Measurements from ENCODE around the gene A2ML1. TPM values are rescaled to one million over a fixed set of nuclear protein-coding genes. Genes with fewer than 3 reads are reported as not detected.

Gene A2ML1
- total and polyA plus RNA-seq, 2 donors (not counting 3 experiments of a cell fraction or from before 2014, with no cell fraction given): not detected

DNA sequence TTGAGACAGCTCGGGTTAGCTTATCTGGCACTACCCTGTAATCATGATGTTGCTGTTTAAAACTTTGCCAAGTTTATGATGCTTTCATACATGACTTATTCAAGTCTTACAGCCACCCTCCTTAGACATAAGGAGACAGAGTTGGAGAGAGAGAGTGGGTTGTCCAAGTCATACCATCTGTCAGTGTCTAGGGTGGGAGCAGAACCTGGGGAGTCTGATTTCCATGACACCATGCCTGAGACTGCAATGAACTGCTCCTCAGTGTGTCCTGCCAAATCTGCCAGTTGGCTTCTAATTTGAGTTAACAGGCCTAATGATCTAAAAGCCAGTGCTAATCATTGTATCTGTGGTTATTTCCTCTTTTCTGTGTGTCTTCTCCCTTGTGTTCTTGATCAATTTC lies 48.2 kb downstream of the A2ML1 start:
- no peaks in the 10 kb centered on the region for H3K9me1 ChIP-seq (replicated peaks; ENCODE audit: control insufficient read depth, extremely low read depth, insufficient read depth, low read length)
- no TSS peak for BruUV-seq (replicated peaks)
- dilution Hi-C loops (cut with MboI; ENCODE audit: extremely low pct_ligation_motif_present, low sequenced_read_pairs) (no loop called here), intact Hi-C loops (cut with micrococcal nuclease) (no loop called here)
- CTCF ChIA-PET: interaction anchor here (3.3 kb wide), 1 partner anchor 20 kb away, joined by 13 read pairs; no protein-coding TSS in a partner anchor
- DNase-seq (ENCODE audit: low read depth, low spot score) (no peak), FAIRE-seq (no peak)
- H3K36me3 ChIP-seq (ENCODE audit: control insufficient read depth in 2 of 2, extremely low read depth in 1 of 2, insufficient read depth in 2 of 2, low read length in 2 of 2): no peaks in the 10 kb centered on the region
- H4K20me1 ChIP-seq (replicated peaks; ENCODE audit: control insufficient read depth, extremely low read depth, insufficient read depth, low read length): no peaks in the 10 kb centered on the region
- no peak overlapping the region for H3K4me3 ChIP-seq (replicated peaks in 1 of 3; ENCODE audit: insufficient read depth in 1 of 3, low read depth in 1 of 3, low read length in 3 of 3)
- H3K27me3 ChIP-seq (ENCODE audit: control insufficient read depth in 2 of 2, insufficient read depth in 2 of 2, low read length in 2 of 2): no peaks in the 10 kb centered on the region
- H3K9me3 ChIP-seq (replicated peaks; ENCODE audit: control insufficient read depth, insufficient read depth, low read length): no peaks in the 10 kb centered on the region
- no peak overlapping the region for H3K4me2 ChIP-seq (ENCODE audit: insufficient read depth, low read length)
- no peak overlapping the region for H3K9ac ChIP-seq (replicated peaks; ENCODE audit: extremely low read depth, insufficient read depth, low read length)
- H2AFZ ChIP-seq (ENCODE audit: low read depth, low read length): no peak overlapping the region
- no peaks in the 10 kb centered on the region for H3K4me1 ChIP-seq (ENCODE audit: control insufficient read depth, extremely low read depth, insufficient read depth, low read length)
- POLR2A ChIA-PET: no interaction called here
- H3K27ac ChIP-seq (ENCODE audit: insufficient read depth, low read depth, low read length): no peak overlapping the region
- no peak for TF ChIP-seq POLR2A (IDR thresholded peaks at IDR 0.05; ENCODE audit: low read depth, low read length)
- no peak for TF ChIP-seq POLR2AphosphoS5 (IDR thresholded peaks at IDR 0.05; ENCODE audit: insufficient read depth, low read depth, low read length)
- TF ChIP-seq GATA2 (IDR thresholded peaks at IDR 0.05; ENCODE audit: insufficient read depth, insufficient read length, low read depth, low read length): no peak
- TF ChIP-seq FOS (IDR thresholded peaks at IDR 0.05; ENCODE audit: borderline replicate concordance, insufficient read depth, low read length): no peak
- TF ChIP-seq, protein P1, sequence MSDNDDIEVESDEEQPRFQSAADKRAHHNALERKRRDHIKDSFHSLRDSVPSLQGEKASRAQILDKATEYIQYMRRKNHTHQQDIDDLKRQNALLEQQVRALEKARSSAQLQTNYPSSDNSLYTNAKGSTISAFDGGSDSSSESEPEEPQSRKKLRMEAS (IDR thresholded peaks at IDR 0.05; ENCODE audit: insufficient read depth, insufficient read length): no peak
- TF ChIP-seq JUN (IDR thresholded peaks at IDR 0.05; ENCODE audit: borderline replicate concordance, insufficient read depth, insufficient read length, low read depth): no peak
- no peak for TF ChIP-seq MYC (IDR thresholded peaks at IDR 0.05; ENCODE audit: low read depth, low read length)
- TF ChIP-seq CTCF (IDR thresholded peaks at IDR 0.05; ENCODE audit: extremely low read depth in 1 of 2, insufficient read depth in 1 of 2, low read depth in 1 of 2, low read length in 2 of 2): no peak
- no peak for TF ChIP-seq EZH2 (IDR thresholded peaks at IDR 0.05; ENCODE audit: borderline replicate concordance, low read depth, low read length, severe bottlenecking)
- no peaks in the 10 kb centered on the region for H3K79me2 ChIP-seq (ENCODE audit: control insufficient read depth, insufficient read depth, low read length)

Measured in endothelial cell of umbilical vein (primary cell).